ENCODE measurements around the gene MRGPRX3. TPM values are rescaled to one million over a fixed set of nuclear protein-coding genes. Genes with fewer than 3 reads are reported as not detected.

Gene MRGPRX3
- total RNA-seq, 1 donor from 2014 or later: not detected

DNA sequence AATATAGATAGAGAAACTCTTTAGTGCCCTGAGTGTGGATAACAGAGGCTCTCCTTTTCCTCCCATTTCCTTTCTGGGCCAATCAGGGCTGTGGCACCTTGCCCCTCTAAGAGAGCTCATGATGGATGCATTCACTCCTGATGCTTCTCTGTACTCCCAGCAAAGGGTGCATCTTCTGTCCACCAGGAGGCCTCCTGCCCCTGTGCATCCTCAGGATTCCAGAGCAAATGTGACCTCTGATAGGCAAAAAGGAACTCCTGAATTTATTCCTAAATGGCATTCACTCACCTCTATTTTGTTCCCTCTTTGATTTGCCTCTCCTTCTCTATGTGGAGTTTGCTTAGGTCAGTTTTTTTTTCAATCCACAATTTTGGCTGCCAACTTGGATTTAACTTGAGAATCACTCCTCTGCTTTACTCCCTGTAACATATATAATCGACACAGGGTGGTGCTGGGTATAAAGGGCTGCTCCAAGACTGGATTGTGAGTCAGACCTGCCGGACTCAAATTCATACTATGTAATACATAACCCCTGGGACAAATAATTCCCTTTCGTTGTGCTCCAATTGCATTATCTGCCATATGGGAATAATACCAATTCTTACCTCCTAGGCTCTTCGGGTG, 39.1 kb downstream of the MRGPRX3 start:
- no peak for DNase-seq

DNA sequence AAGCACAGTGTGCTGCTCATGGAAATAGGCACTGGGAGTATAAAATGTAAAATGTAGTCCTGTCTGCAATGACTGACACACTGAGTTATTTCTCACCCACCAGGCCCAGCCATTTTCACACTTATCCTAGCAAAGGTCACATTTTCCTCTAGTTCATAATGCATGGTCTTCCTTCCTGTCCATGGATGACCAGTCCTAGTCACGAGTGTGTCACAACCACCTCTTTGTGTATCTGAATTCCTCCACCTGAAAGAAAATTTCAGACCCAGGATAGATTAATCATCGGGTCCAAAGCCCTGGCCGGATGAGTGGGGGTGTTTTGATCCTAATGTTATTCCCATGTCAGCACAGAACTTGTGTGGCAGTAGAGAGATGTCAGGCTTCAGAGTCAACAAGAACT, 40.3 kb downstream of the MRGPRX3 start, which contains the start of gene MRGPRX4:
MRGPRX4 (plus strand) TSS at position 172 of the 400 bp plus-strand sequence. CDS start 420 bp downstream, outside the sequence.
- DNase-seq: no peak

DNA sequence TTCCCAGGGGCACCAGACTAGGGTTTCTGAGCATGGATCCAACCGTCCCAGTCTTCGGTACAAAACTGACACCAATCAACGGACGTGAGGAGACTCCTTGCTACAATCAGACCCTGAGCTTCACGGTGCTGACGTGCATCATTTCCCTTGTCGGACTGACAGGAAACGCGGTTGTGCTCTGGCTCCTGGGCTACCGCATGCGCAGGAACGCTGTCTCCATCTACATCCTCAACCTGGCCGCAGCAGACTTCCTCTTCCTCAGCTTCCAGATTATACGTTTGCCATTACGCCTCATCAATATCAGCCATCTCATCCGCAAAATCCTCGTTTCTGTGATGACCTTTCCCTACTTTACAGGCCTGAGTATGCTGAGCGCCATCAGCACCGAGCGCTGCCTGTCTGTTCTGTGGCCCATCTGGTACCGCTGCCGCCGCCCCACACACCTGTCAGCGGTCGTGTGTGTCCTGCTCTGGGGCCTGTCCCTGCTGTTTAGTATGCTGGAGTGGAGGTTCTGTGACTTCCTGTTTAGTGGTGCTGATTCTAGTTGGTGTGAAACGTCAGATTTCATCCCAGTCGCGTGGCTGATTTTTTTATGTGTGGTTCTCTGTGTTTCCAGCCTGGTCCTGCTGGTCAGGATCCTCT, 41.0 kb downstream of the MRGPRX3 start:
- no peak for DNase-seq

Small RNA genes within 50 kb of the gene (small RNA-seq; reads per million reads assigned to genes)
- gene HIGD1AP5 (ENCODE audit: low replicate concordance): not detected

Other genes starting within 250 kb of the MRGPRX3 start
- gene SERGEF, start 119.5 kb upstream of the MRGPRX3 start, total RNA-seq: 14.6 TPM
- 0.20 TPM for gene TPH1, start 86.3 kb upstream of the MRGPRX3 start, total RNA-seq
- 15.8 TPM for gene SAAL1, start 26.5 kb upstream of the MRGPRX3 start, total RNA-seq
- not detected for gene MRGPRX4, start 40.3 kb downstream of the MRGPRX3 start, total RNA-seq
- gene SAA4, start 104.2 kb downstream of the MRGPRX3 start, total RNA-seq: not detected
- 0.69 TPM for gene SAA2, start 116.1 kb downstream of the MRGPRX3 start, total RNA-seq
- not detected for gene SAA1, start 133.7 kb downstream of the MRGPRX3 start, total RNA-seq
- 32.8 TPM for gene HPS5, start 189.6 kb downstream of the MRGPRX3 start, total RNA-seq
- 50.9 TPM for gene GTF2H1, start 190.0 kb downstream of the MRGPRX3 start, total RNA-seq

Measured in skin of body (tissue), 3 donors.